Mesendoderm (in vitro differentiated cells): ENCODE results near the gene FIBCD1.

Source experiments
- DNase-seq: peaks from one replicate; pipeline ENCODE4 v3.0.0; 2013
- H2AK5ac ChIP-seq: 2 replicates; pipeline ENCODE4 v1.6.1; 2013; ENCODE audit warnings: low read length, inconsistent platforms
- H2BK120ac ChIP-seq: 2 replicates; pipeline ENCODE4 v1.6.1; 2013; ENCODE audit warnings: low read depth, mild to moderate bottlenecking, low read length, moderate library complexity, mixed read lengths
- H2BK15ac ChIP-seq: replicated peaks from 2 replicates; pipeline ENCODE4 v1.6.1; 2013; ENCODE audit warnings: low read depth, mild to moderate bottlenecking, moderate library complexity
- H2BK5ac ChIP-seq: 2 replicates; pipeline ENCODE4 v1.6.1; 2013; ENCODE audit warnings: low read length, inconsistent platforms
- H3K18ac ChIP-seq: 2 replicates; pipeline ENCODE4 v1.6.1; 2013; ENCODE audit warnings: mild to moderate bottlenecking, low read length, mixed read lengths
- H3K23ac ChIP-seq: one replicate; pipeline ENCODE4 v1.6.1; 2013; ENCODE audit warnings: low read length
- H3K27ac ChIP-seq: 2 replicates; pipeline ENCODE4 v1.5.1; 2013; ENCODE audit warnings: low read depth, mild to moderate bottlenecking, inconsistent platforms, low read length, moderate library complexity
- H3K27me3 ChIP-seq: 2 replicates; pipeline ENCODE4 v1.6.1; 2013; ENCODE audit warnings: low read length, control low read depth, mild to moderate bottlenecking, inconsistent platforms; ENCODE audit not compliant: insufficient read depth, poor library complexity
- H3K36me3 ChIP-seq: 2 replicates; pipeline ENCODE4 v1.6.1; 2013; ENCODE audit warnings: low read length, inconsistent platforms; ENCODE audit not compliant: control insufficient read depth, insufficient read depth
- H3K4ac ChIP-seq: one replicate; pipeline ENCODE4 v1.6.1; 2013; ENCODE audit warnings: low read depth, mild to moderate bottlenecking, low read length, moderate library complexity
- H3K4me1 ChIP-seq: 2 replicates; pipeline ENCODE4 v1.6.1; 2013; ENCODE audit warnings: low read depth, low read length, inconsistent platforms; ENCODE audit not compliant: control insufficient read depth
- H3K4me2 ChIP-seq: 2 replicates; pipeline ENCODE4 v1.6.1; 2013; ENCODE audit warnings: low read length
- H3K4me3 ChIP-seq: 2 replicates; pipeline ENCODE4 v1.5.1; 2013; ENCODE audit warnings: mild to moderate bottlenecking, low read length
- H3K56ac ChIP-seq: one replicate; pipeline ENCODE4 v1.6.1; 2013; ENCODE audit warnings: low read length
- H3K79me1 ChIP-seq: 2 replicates; pipeline ENCODE4 v1.6.1; 2013; ENCODE audit warnings: low read length, inconsistent platforms
- H3K79me2 ChIP-seq: 2 replicates; pipeline ENCODE4 v1.6.1; 2013; ENCODE audit warnings: mild to moderate bottlenecking, low read length; ENCODE audit not compliant: control insufficient read depth, insufficient read depth
- H3K9ac ChIP-seq: 2 replicates; pipeline ENCODE4 v1.6.1; 2013; ENCODE audit warnings: low read length, inconsistent platforms
- H4K5ac ChIP-seq: one replicate; pipeline ENCODE4 v1.6.1; 2013; ENCODE audit warnings: low read length
- H4K8ac ChIP-seq: one replicate; pipeline ENCODE4 v1.6.1; 2013; ENCODE audit warnings: low read depth, mild to moderate bottlenecking, control low read depth, low read length, moderate library complexity
- WGBS: extraction: QIAGEN DNeasy Blood & Tissue Kit; methylation state at CpG from one replicate; pipeline ENCODE4 v1.1.7; 2013; ENCODE audit warnings: low lambda C conversion rate, missing lambda C conversion rate; ENCODE audit not compliant: insufficient coverage; ENCODE audit errors: extremely low coverage; 5-methylcytosine and 5-hydroxymethylcytosine counted together

FIBCD1 gene

DNA sequence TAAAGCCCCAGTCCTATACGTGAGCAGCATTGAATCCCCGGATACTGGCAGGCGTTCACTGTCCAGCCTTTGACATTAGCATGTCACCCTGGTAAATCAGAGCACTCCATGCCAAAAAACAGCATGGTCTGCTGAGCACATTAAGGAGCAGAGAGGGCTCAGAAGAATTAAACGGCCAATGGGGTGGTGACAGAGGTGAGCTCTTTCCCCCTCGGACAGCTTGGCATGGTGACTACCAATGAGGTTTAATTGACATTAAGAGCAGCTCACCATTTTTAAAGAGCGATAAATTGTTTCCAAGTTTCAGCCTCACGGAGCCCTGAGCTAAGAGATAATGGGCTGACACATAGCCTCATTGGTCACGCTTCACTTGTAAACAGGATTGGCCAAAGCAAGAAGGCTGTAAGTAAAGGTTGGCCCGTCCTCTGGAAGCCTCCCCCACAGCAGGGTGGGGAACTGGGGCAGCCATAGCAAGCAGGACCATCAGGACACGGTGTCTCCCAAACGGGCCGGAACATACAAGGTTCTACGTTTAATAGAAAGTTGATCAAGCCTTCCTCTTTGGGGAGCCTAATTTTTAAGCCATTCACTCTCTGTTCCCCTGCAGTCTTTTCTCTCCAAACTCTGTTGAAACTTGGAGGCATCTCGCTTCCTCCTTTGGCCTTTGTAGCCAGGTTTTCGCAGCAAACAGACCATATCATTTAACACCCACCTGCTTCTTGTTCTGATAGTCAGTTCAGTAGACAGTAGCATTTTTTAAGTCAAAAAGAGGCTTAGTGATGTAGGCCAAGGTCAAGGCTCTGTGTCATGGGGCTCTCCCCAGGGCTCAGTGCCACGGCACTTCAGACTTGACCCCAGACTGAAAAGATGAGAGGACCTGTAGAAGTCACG, 68.3 kb downstream of the FIBCD1 start:
- Histone ChIP-seq H2BK15ac (no peak overlapping the region), H3K4me2 (no peak overlapping the region), H2AK5ac (no peak overlapping the region), H3K4ac (no peak overlapping the region), H3K9ac (no peak overlapping the region), H3K79me1 (peaks cover 14% of the 10 kb centered on the region), H3K79me2 (peaks cover 9% of the 10 kb centered on the region), H3K4me3 (no peak overlapping the region), H2BK120ac (no peak overlapping the region), H3K27ac (no peak overlapping the region), H3K36me3 (peaks cover 13% of the 10 kb centered on the region), H3K27me3 (no peaks in the 10 kb centered on the region), H3K56ac (no peak overlapping the region), H3K23ac (no peak overlapping the region), H4K8ac (no peak overlapping the region), H4K5ac (no peak overlapping the region), H3K18ac (no peak overlapping the region), H2BK5ac (no peak overlapping the region), H3K4me1 (no peaks in the 10 kb centered on the region)
- DNase-seq: no peak
- WGBS: no CpG with 5 or more reads among the region's 17 CpGs

GRCh38 chr9:130869250-130869649, 69.8 kb downstream of the FIBCD1 start:
- H3K27ac ChIP-seq: no peak overlapping the region
- H3K56ac ChIP-seq: no peak overlapping the region
- no peak overlapping the region for H3K9ac ChIP-seq
- no peak overlapping the region for H4K8ac ChIP-seq
- H3K79me1 ChIP-seq: peaks cover 17% of the 10 kb centered on the region
- no peak for DNase-seq
- H3K79me2 ChIP-seq: peaks cover 9% of the 10 kb centered on the region
- no peak overlapping the region for H2BK5ac ChIP-seq
- peaks cover 6% of the 10 kb centered on the region for H3K36me3 ChIP-seq
- no peak overlapping the region for H2BK120ac ChIP-seq
- H3K23ac ChIP-seq: no peak overlapping the region
- no peak overlapping the region for H3K4me3 ChIP-seq
- no peak overlapping the region for H2AK5ac ChIP-seq
- H2BK15ac ChIP-seq: no peak overlapping the region
- WGBS: no CpG with 5 or more reads among the region's 8 CpGs
- no peaks in the 10 kb centered on the region for H3K4me1 ChIP-seq
- no peak overlapping the region for H4K5ac ChIP-seq
- no peak overlapping the region for H3K4ac ChIP-seq
- H3K18ac ChIP-seq: no peak overlapping the region
- no peak overlapping the region for H3K4me2 ChIP-seq
- no peaks in the 10 kb centered on the region for H3K27me3 ChIP-seq

- DNase-seq: peak; percentile 82
- Histone ChIP-seq H3K79me2 (peaks cover 9% of the 10 kb centered on the region), H3K27ac (no peak overlapping the region), H3K27me3 (no peaks in the 10 kb centered on the region), H2AK5ac (no peak overlapping the region), H3K79me1 (peaks cover 19% of the 10 kb centered on the region), H2BK5ac (no peak overlapping the region), H3K36me3 (peaks cover 3% of the 10 kb centered on the region), H3K4me3 (no peak overlapping the region), H3K56ac (no peak overlapping the region), H4K8ac (no peak overlapping the region), H3K18ac (no peak overlapping the region), H4K5ac (no peak overlapping the region), H2BK15ac (no peak overlapping the region), H2BK120ac (no peak overlapping the region), H3K23ac (no peak overlapping the region), H3K4me2 (no peak overlapping the region), H3K9ac (no peak overlapping the region), H3K4me1 (no peaks in the 10 kb centered on the region), H3K4ac (no peak overlapping the region)
- WGBS: no CpG with 5 or more reads among the region's 3 CpGs
Observed at GRCh38 chr9:130868230-130868629, 70.8 kb downstream of the FIBCD1 start.

- H3K27me3 ChIP-seq: no peaks in the 10 kb centered on the region
- no peak overlapping the region for H3K4ac ChIP-seq
- H3K18ac ChIP-seq: no peak overlapping the region
- peaks cover 9% of the 10 kb centered on the region for H3K79me2 ChIP-seq
- no peak overlapping the region for H2AK5ac ChIP-seq
- no peak overlapping the region for H3K9ac ChIP-seq
- no peak overlapping the region for H3K4me2 ChIP-seq
- H2BK15ac ChIP-seq: no peak overlapping the region
- H3K56ac ChIP-seq: no peak overlapping the region
- DNase-seq: no peak
- peaks cover 21% of the 10 kb centered on the region for H3K79me1 ChIP-seq
- H3K36me3 ChIP-seq: peaks cover 4% of the 10 kb centered on the region
- WGBS: no CpG with 5 or more reads among the region's 9 CpGs
- H3K27ac ChIP-seq: no peak overlapping the region
- no peak overlapping the region for H3K4me3 ChIP-seq
- H2BK5ac ChIP-seq: no peak overlapping the region
- H3K23ac ChIP-seq: no peak overlapping the region
- no peak overlapping the region for H4K8ac ChIP-seq
- H2BK120ac ChIP-seq: no peak overlapping the region
- H3K4me1 ChIP-seq: no peaks in the 10 kb centered on the region
- no peak overlapping the region for H4K5ac ChIP-seq
Observed at GRCh38 chr9:130867556-130867955, 71.5 kb downstream of the FIBCD1 start.

- peaks cover 21% of the 10 kb centered on the region for H3K79me1 ChIP-seq
- no peak overlapping the region for H2BK5ac ChIP-seq
- H3K23ac ChIP-seq: no peak overlapping the region
- no peak overlapping the region for H4K5ac ChIP-seq
- H3K4me3 ChIP-seq: no peak overlapping the region
- no peaks in the 10 kb centered on the region for H3K4me1 ChIP-seq
- no peak overlapping the region for H3K56ac ChIP-seq
- H3K18ac ChIP-seq: no peak overlapping the region
- no peaks in the 10 kb centered on the region for H3K27me3 ChIP-seq
- H3K4me2 ChIP-seq: no peak overlapping the region
- no peak overlapping the region for H2BK120ac ChIP-seq
- H3K79me2 ChIP-seq: peaks cover 10% of the 10 kb centered on the region
- H2AK5ac ChIP-seq: no peak overlapping the region
- H4K8ac ChIP-seq: no peak overlapping the region
- no peak overlapping the region for H3K9ac ChIP-seq
- DNase-seq: peak; percentile 98
- no peak overlapping the region for H3K4ac ChIP-seq
- no CpG with 5 or more reads among the region's 4 CpGs for WGBS
- H2BK15ac ChIP-seq: no peak overlapping the region
- H3K36me3 ChIP-seq: peaks cover 3% of the 10 kb centered on the region
- no peak overlapping the region for H3K27ac ChIP-seq
Observed at GRCh38 chr9:130866474-130866965, 72.5 kb downstream of the FIBCD1 start.
